ENCODE results near the gene MRGPRD.

MRGPRD gene

DNA sequence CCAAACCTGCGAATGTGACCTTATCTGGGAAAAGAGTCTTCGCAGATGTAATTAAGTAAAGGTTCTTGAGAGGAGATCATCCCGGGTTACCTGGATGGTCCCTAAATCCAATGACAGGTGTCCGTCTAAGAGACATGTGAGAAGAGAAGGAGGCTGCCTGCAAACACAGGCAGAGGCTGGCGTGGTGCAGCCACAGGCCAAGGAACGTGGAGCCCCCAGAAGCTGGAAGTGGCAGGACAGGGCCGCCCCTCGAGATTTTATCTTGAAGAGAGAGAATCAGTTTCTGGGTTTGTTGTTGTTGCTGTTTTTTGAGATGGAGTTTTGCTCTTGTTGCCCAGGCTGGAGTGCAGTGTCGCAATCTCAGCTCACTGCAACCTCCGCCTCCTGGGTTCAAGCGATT lies 33.6 kb downstream of the MRGPRD start:
- no peak for DNase-seq (ENCODE audit: low read depth in 3 of 3)

- DNase-seq (ENCODE audit: low read depth in 3 of 3): no peak
Observed at GRCh38 chr11:68946416-68947090, 34.2 kb downstream of the MRGPRD start.

DNA sequence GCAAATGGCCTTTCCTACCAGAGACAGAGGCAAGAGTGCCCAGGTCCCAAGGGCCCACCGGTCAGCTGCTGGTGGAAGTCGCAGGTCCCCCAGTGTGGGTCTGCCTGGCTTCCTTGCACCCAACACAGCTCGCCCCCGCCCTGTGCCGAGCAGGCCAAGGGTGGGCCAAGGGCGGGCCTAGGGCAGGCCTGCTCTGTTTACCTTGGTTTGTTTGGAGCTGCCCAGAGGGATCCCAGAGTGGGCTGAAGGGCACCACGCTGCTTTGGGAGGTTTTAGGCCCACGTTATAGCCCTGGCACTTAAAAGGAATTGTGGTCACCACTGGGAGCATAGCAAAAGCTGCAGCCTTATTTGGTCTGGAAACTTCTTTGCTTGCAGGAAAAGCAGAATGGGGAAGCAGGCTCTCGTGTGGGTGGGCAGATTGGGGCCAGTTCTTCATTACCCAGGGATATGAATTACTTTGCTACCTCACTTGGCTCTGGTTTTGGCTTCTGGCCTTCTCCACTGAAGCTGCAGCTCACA lies 38.0 kb downstream of the MRGPRD start:
- no peak for DNase-seq (ENCODE audit: low read depth in 3 of 3)

DNA sequence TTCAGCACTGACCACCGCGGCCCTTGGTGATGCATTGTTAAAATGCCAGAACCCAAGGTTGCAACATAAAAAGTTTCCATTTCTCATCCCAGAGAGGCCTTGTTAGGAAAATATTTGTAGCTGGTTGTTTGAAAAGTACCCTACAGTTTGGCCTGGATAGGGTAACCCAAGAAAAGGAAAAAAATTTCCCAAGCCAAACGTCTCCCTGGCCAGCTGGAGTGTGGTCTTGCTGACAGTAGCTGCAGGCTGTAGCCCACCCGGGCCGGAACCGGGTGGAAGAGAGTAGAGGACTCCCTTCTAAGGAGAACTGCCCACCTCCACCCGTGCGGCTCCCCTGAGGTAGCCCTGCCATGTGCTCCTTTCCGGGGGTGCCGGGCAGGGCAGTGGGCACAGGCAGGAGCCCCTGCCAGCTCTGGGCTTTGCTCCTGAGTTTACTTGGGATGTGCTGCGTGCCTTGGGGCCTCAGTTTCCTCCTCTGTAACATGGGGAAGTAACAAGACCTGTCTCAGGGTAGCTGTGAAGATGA lies 38.6 kb downstream of the MRGPRD start:
- no peak for DNase-seq (ENCODE audit: low read depth in 3 of 3)

DNA sequence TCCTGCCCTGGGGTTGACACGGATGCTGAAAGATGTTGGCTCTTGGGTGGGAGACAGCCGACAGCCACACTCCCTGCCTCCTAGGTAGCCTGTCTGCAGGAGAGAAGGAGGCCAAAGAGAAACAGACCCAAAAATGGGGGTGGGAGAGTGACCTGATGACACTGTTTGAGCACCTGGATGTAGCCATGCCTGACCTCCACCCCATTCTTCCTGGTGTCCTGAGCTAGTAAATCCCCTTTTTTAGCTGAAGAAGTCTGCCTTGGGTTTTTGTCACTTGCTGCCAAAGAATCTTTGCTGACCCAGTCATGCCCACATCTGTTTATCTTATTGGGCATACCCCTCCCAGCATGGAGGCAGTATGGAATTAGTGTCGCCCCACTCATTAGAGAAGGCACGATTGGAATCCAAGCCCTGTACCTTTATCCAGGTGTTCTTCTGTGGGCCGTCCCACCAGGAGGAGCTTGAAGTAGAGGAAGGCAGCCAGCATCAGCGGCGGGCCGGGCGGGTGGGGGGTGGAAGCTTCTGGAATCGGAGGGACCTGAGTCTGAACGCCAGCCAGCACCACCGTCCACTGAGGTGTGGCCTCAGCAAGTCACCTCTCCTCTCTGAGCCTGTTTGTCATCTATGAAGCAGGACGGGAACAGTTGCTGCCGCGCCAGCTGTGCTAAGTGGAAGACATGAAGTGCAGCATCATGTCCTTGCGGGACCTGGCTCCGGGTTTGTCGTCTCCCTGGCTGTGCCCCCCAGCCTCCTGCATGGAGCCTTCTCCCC lies 39.3 kb downstream of the MRGPRD start:
- no peak for DNase-seq (ENCODE audit: low read depth in 3 of 3)

DNA sequence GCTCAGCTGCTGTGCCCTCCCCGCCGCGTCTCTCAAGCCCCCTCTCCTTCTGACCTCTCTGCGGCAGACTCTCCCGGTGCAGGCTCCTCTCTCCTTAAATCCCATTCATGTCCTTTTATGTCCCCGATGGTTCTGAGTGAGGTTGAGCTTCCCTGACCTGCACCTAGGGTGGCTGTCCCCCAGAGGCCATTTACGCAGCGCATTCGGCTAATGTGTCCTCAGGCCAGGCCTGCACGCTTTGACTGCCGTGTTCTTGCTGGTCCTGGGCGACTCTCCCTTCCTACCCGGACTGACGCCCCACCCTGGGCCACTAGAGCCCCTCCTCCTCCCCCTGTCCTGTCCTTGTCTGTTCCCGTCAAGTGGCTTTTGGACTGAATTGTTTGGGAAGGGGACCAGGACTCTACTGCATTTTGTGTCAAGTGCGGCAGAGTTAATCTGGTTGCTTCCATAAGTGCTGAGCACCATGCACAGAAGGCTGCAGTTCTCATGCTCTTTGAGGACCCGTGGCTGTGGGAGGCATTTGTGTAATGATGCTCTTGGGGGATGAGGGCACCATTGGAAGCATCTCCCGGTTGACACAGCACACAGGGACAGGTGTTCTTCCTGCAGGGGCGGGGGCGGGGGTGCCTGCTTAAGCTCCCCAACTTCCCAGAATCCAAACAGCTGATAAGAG lies 40.0 kb downstream of the MRGPRD start:
- DNase-seq (ENCODE audit: low read depth in 3 of 3): no peak

DNA sequence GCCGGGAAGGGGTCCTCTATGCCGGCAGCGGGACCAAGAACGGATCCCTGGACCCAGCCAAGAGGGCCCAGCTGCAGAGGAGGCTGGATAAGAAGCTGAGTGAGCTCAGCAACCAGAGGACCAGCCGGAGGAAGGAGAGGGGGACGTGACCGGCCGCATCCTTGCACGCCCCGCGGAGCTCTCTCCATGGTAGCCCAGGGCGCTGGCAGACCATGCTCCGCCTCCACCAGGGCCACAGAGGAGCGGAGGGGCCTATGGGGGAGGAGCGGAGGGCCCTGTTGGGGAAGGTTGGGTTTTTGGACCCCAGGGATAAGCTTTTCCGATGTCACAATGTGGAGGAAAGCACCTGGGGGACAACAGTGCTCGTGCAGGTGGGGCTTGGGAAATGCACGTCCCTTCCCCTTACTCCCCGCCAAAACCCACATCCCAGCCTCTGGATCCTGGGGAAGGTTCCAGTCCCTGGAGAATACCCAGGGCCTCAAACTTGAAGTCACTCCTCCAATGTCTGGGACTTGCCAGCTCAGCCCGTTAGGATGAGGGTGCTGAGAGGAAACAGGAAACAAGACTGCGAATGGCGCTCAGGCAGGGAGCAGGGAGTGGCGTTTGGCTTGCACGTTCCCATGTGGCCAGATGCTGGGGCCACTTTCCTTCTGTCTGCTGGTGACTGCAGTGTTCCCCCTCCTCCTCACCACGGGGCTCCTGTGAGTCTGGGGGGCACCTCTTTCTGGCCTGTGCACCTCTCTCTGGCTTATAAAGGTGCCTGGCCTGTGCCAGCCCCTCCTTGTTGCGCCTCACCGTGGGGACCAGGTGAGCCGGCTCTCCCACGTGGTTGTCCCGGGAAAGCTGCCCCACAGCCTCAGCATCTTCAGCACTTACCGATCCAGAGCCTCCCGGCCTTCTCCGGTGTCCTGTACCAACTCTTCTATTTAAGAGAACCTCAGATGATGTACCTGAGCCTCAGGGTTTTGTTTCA lies 40.9 kb downstream of the MRGPRD start:
- DNase-seq (ENCODE audit: low read depth in 3 of 3): no peak

GRCh38 chr11:68938816-68939582 lies 41.8 kb downstream of the MRGPRD start:
- DNase-seq (ENCODE audit: low read depth in 3 of 3): no peak

DNA sequence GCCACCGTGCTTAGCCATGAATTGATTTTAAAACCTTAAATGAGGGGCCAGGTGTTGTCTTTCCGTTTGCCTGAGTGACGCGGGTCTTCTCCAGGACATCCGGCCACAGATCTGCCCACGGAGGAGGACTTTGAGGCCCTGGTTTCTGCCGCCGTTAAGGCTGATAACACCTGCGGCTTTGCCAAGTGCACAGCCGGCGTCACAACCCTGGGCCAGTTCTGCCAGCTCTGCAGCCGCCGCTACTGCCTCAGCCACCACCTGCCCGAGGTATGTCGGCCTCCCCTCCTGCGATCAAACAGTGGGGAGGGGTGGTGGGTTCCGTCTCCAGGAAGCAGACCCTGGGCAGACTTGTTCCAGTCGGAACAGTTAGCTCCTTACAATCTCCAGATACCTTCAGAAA lies 42.7 kb downstream of the MRGPRD start:
- no peak for DNase-seq (ENCODE audit: low read depth in 3 of 3)

DNA sequence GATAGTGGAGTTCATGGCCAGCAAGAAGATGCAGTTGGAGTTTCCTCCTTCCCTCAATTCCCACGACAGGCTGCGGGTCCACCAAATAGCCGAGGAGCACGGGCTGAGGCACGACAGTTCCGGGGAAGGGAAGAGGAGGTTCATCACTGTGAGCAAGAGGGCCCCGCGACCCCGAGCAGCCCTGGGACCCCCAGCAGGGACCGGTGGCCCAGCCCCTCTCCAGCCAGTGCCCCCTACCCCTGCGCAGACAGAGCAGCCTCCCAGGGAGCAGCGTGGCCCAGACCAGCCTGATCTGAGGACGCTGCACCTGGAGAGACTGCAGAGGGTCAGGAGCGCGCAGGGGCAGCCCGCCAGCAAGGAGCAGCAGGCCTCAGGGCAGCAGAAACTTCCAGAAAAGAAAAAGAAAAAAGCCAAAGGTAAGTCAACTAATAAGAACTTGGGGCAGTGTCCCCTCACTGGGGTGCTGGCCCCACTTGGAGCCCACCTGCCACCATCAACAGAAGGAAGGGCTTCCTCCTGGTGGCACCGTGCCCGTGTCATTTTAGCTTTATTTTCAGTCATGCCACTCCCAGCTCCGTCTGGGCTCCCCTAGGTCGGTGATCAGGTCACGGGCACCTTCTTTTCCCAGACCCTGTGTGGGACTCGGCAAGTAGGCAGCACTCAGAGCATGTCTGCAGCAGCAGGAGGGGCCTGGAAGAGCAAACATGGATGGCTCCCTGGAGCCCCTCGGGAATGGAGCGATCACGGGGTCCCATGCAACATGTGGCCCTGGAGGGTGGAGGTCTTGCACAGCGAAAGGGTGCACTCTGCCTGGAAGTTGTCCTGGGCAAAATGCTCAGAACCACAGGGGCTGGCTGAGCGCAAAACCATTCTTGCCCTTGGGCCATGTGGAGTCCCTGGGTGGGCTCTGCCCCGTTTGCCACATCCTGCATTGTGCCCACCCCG lies 43.8 kb downstream of the MRGPRD start:
- no peak for DNase-seq (ENCODE audit: low read depth in 3 of 3)

DNA sequence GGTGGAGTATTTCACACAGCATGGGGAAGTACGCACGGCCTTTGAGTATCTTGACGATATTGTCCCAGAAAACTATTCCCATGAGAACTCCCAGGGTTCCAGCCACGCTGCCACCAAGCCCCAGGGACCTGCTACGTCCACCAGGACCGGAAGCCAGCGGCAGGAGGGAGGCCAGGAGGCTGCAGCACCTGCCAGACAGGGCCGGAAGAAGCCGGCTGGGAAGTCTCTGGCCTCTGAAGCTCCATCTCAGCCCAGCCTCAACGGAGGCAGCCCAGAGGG lies 44.5 kb downstream of the MRGPRD start:
- no peak for DNase-seq (ENCODE audit: low read depth in 3 of 3)

GRCh38 chr11:68935516-68936357 lies 45.0 kb downstream of the MRGPRD start:
- no peak for DNase-seq (ENCODE audit: low read depth in 3 of 3)

- no peak for DNase-seq (ENCODE audit: low read depth in 3 of 3)
Observed at GRCh38 chr11:68935066-68935465, 45.7 kb downstream of the MRGPRD start.

DNA sequence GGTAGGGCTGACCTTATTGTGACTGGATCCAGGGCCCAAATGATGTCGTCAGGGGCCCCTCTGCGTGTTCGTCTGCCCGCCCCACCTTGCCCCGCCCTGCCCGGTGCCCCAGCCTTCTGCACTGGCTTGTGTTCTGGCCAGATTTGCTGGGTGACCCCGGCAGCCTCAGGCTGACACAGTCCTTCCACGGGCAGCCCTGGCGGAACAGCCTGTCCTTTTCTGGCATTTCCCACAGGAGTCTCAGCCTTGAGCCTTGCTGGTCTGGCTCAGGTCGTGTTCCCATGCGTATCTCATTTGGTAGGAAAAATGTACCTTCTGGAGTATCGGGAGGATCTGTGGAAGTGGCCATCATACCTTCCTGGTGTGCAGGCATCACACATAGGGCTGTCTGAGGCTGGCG lies 46.1 kb downstream of the MRGPRD start:
- DNase-seq (ENCODE audit: low read depth in 3 of 3): no peak

GRCh38 chr11:68934321-68934645 lies 46.5 kb downstream of the MRGPRD start:
- DNase-seq (ENCODE audit: low read depth in 3 of 3): no peak

DNA sequence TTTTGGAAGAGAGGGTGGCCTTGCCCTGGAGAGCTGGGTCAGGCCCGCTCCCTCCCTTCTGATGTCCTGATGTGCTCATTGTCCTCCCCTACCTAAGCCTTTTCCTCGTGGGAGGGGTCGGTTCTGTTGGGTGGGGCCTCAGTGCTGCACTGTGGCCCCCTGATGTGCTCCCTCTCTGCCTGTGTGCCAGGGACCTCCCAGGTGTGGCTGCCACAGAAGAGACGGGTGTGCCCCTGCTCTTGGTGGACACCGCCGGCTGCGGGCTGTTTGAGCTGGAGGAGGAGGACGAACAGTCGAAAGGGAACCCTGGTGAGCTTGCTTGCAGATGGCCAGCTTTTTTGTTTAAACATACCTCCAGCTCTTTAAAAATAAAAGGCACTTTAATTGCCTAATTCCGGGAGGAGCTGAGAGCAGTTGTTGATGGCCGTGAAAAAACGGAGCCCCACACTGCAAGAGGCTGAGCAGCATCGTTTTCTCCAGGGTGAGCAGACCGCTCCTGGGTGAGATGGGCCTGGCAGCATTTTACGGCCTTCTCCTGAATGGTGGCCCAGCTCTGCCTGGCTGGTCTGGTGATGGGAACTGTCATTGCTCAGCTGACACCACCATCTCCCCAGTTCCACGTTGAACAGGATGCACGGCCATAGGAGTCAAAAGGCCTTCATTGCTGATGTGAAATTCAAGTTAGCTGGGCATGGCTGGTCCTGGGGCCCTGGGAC lies 47.0 kb downstream of the MRGPRD start:
- DNase-seq (ENCODE audit: low read depth in 3 of 3): no peak

DNA sequence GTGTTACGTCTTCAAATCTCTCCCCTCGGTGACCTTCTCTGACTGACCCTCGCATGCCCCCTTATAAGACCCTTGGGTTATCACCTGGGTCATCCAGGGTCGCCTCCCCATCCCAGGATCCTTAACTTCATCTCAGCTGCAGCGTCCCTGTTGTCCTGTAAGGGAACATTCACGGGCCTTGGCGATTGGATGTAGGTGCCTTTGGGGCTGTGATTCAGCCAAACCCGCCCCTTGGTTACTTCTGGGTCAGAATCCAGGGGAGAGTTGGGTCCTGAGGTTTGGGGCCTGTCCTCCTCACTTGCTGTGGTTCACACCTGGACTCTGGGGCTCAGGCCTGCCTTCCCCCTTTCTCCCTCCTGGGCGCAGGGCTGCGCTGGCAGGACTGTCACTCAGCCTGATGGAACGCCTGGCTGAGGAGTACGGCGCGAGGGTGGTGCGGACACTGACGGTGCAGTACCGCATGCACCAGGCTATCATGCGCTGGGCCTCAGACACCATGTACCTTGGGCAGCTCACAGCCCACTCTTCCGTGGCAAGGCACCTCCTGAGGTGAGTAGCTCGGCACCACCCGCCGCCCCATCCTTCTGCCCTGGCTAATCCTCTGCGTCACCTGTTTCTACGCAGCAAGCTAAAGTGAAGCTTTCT lies 47.7 kb downstream of the MRGPRD start:
- DNase-seq (ENCODE audit: low read depth in 3 of 3): no peak

GRCh38 chr11:68932358-68932757 lies 48.4 kb downstream of the MRGPRD start:
- no peak for DNase-seq (ENCODE audit: low read depth in 3 of 3)
